Gastroesophageal sphincter (tissue), 3 donors: ENCODE results near the gene GPR179.
"Not testable (repeated sequence)": the region's sequence is repeated elsewhere in the genome, so short reads cannot be mapped to it uniquely, and the experiment has no call there.

ENCODE experiments used
- EP300 ChIP-seq: sonication (generic); formaldehyde crosslinking; IDR thresholded peaks from one replicate; pipeline ENCODE4 v1.6.1; 2017; ENCODE audit warnings: antibody characterized with exemption, mild to moderate bottlenecking
- POLR2A ChIP-seq, 2 donors: fragments of 450-650 bp; IDR thresholded peaks; one replicate each; pipeline ENCODE4 v1.6.1; 2017; ENCODE audit warnings: antibody characterized with exemption in 2 of 2, mild to moderate bottlenecking in 2 of 2, moderate library complexity in 1 of 2
- TF ChIP-seq, protein P1 (sequence below), 4 experiments: fragments of 200-600 bp in 2 of 4; fragments of 450-650 bp in 2 of 4; sonication (generic) in 1 of 4; IDR thresholded peaks; one replicate each; pipeline ENCODE4 v1.5.1; 2017 to 2019; ENCODE audit warnings: antibody characterized with exemption in 4 of 4, mild to moderate bottlenecking in 2 of 4, moderate library complexity in 2 of 4

DNA sequence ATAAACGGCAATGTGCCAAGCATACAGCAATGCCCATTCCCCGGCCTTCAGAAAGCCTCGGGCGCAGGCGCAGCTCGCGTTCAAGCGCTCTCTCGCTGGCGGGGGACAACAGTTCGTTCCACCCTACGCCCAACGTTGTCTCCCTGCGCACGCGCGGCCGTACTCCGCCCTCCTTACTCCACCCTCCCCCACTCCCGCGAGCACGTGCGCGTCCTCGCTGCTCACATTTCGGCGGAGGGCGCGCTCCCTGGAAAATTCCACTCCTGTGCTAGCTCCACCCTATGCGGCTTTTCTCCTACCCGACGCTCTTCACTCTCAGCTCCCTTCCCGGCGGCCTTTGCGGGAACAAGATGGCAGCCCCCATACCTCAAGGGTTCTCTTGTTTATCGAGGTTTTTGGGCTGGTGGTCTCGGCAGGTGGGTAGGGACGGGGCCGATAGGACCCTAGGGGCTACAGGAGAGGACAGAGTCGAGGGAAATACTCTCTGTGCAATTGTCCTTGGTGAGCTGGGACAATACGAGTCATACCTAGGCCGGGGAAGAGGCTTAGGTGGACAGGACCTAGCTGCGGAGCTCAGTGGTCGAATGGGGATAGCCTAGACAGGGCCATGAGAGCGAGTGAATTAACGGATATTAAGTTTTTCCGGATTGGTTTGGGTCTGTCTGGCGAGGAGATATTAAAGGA lies 46.8 kb downstream of the GPR179 start, which contains the start of gene MRPL45:
- TF ChIP-seq POLR2A (IDR thresholded peaks at IDR 0.05); EP300: not testable (repeated sequence)
- TF ChIP-seq, protein P1, sequence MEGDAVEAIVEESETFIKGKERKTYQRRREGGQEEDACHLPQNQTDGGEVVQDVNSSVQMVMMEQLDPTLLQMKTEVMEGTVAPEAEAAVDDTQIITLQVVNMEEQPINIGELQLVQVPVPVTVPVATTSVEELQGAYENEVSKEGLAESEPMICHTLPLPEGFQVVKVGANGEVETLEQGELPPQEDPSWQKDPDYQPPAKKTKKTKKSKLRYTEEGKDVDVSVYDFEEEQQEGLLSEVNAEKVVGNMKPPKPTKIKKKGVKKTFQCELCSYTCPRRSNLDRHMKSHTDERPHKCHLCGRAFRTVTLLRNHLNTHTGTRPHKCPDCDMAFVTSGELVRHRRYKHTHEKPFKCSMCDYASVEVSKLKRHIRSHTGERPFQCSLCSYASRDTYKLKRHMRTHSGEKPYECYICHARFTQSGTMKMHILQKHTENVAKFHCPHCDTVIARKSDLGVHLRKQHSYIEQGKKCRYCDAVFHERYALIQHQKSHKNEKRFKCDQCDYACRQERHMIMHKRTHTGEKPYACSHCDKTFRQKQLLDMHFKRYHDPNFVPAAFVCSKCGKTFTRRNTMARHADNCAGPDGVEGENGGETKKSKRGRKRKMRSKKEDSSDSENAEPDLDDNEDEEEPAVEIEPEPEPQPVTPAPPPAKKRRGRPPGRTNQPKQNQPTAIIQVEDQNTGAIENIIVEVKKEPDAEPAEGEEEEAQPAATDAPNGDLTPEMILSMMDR (IDR thresholded peaks at IDR 0.05), result not testable (repeated sequence)
